K562 (cell line): Measurements from ENCODE around the gene SMARCA1. TPM values are rescaled to one million over a fixed set of nuclear protein-coding genes. Genes with fewer than 3 reads are reported as not detected.

Experiments
- CBFA2T2 ChIP-seq: fragments of 450-650 bp; conservative IDR thresholded peaks from 2 replicates; pipeline ENCODE4 v1.6.1; 2017; ENCODE audit warnings: mild to moderate bottlenecking
- MGA ChIP-seq: fragments of 450-650 bp; IDR thresholded peaks from 2 replicates; pipeline ENCODE4 v1.6.1; 2016; ENCODE audit warnings: mild to moderate bottlenecking, moderate library complexity
- POLR2G ChIP-seq: fragments of 200-400 bp; formaldehyde crosslinking; IDR thresholded peaks from 2 replicates; pipeline ENCODE4 v1.6.1; 2017; ENCODE audit warnings: low read depth, mild to moderate bottlenecking, antibody characterized with exemption, low read length, moderate library complexity
- RBM25 ChIP-seq: fragments of 200-400 bp; formaldehyde crosslinking; IDR thresholded peaks from 2 replicates; pipeline ENCODE4 v1.6.1; 2018; ENCODE audit warnings: low read length, low read depth, moderate library complexity; ENCODE audit not compliant: severe bottlenecking
- SRSF7 ChIP-seq: fragments of 200-400 bp; formaldehyde crosslinking; optimal IDR thresholded peaks from 2 replicates; pipeline ENCODE3; 2017; ENCODE audit warnings: mild to moderate bottlenecking, low read depth, low read length
- ZBTB1 ChIP-seq: sonication (generic); formaldehyde crosslinking; IDR thresholded peaks from 2 replicates; pipeline ENCODE4 v1.8.1; 2023; ENCODE audit warnings: missing genetic modification reagents, low read depth, mild to moderate bottlenecking, borderline replicate concordance
- polyA plus RNA-seq, 8 experiments: library from polyadenylated mRNA; depleted of rRNA in 4 of 8; stranded (reverse) in 5 of 8; unstranded in 3 of 8; fragments of >200 nt; fragmentation: Nextera tagmentation in 2 of 8; fragmentation: Illumina TruSeq in 1 of 8; extraction: Ambion mirVana in 2 of 8; extraction: Trizol in 1 of 8; gene quantifications; 2 replicates each; pipeline versions ENCODE4 v1.2.1 to v1.2.3, GENCODE V29; 2011 to 2014; ENCODE audit warnings: inconsistent platforms in 1 of 8, missing spikeins in 1 of 8
- total RNA-seq, 7 experiments: library from RNA; depleted of rRNA in 6 of 7; stranded (reverse); fragments of >200 nt in 6 of 7; fragmentation: Illumina TruSeq in 2 of 7; extraction: Trizol in 2 of 7; gene quantifications; 2 replicates each; pipeline versions ENCODE4 v1.2.1 to v1.2.3, GENCODE V29; 2011 to 2021; ENCODE audit warnings: low replicate concordance in 1 of 7

The SMARCA1 gene
- total and polyA plus RNA-seq, 9 of the 15 experiments (the other 6 are each of a cell fraction or from before 2014, with no cell fraction given), result 0.42 to 3.0 (median 2.0) TPM

GRCh38 chrX:129450123-129450522 lies 73.2 kb downstream of the SMARCA1 start (continued):
- no peak for TF ChIP-seq MGA
- TF ChIP-seq POLR2G, result no peak
- TF ChIP-seq RBM25, result no peak
- TF ChIP-seq SRSF7, result no peak
- TF ChIP-seq CBFA2T2, result no peak
- TF ChIP-seq ZBTB1 (CRISPR knock-in tag), result no peak
